NT2/D1 (cell line): ENCODE results near the gene MRAP.

ENCODE experiments used
- SUZ12 ChIP-seq: IDR thresholded peaks from 2 replicates; pipeline ENCODE4 v1.6.1; 2011; ENCODE audit not compliant: insufficient read length, insufficient read depth; ENCODE audit errors: extremely low read depth
- YY1 ChIP-seq: IDR thresholded peaks from 2 replicates; pipeline ENCODE4 v1.6.1; 2011; ENCODE audit not compliant: insufficient read length, insufficient read depth
- ZNF274 ChIP-seq: IDR thresholded peaks from 2 replicates; pipeline ENCODE4 v1.6.1; 2011; ENCODE audit warnings: mild to moderate bottlenecking, low read depth, low read length

DNA sequence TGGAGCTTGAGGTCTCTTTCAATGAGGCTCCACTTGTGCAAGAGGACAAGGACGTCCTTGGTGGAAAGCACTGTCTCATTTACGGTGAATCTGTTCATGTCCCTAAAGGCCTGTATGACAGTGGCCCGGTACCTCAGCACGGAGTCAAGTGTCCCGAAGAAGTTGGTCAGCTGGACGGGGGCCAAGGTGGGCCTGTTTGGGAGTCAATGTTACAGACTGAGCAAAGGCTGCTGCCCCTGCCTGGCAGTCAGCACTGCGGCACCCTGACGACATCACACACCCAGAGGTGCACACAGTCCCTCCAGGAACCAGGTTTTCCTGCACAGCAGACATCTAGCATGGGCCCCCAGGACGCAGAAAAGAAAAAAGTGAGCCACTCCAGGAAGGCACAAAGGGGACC lies 19.1 kb downstream of the MRAP start:
- TF ChIP-seq SUZ12 (no peak), ZNF274 (no peak), YY1 (no peak)
